HepG2 (cell line): ENCODE measurements around the gene DBN1. TPM values are rescaled to one million over a fixed set of nuclear protein-coding genes. Genes with fewer than 3 reads are reported as not detected.

Source experiments
- ATAC-seq: fragments of 200-7000 bp; cut with Tn5 transposase; 3 replicates; pipeline ENCODE4 v1.9.1; 2020; ENCODE audit warnings: mild to moderate bottlenecking, moderate library complexity
- BruUV-seq: library from RNA; stranded (reverse); fragments of 400-500 nt; replicated peaks from 2 replicates; lab custom pipeline; 2021; lab: Mats Ljungman, UMichigan
- CTCF ChIA-PET: fragments of 300-600 bp; formaldehyde crosslinking; extraction: SDS; loops from one replicate; lab custom pipeline; 2021; ENCODE audit warnings: low total read pairs, inconsistent platforms, low intra/inter-chr PET ratio; lab: Yijun Ruan, JAX
- POLR2A ChIA-PET: fragments of 350-600 bp; sonication (Branson Sonifier 250); formaldehyde crosslinking; loops from one replicate; lab custom pipeline; 2020; ENCODE audit warnings: antibody characterized with exemption, inconsistent platforms; lab: Yijun Ruan, JAX
- DNase-seq: peaks from one replicate; pipeline ENCODE4 v3.0.0-alpha.2; 2015; ENCODE audit warnings: low spot score
- FAIRE-seq: peaks from 3 replicates; lab custom pipeline; 2011; peaks lifted over from hg19 to GRCh38; lab: Jason Lieb, UNC
- H2AFZ ChIP-seq: one replicate; pipeline ENCODE4 v1.6.1; 2011; ENCODE audit warnings: low read length, inconsistent platforms
- H3K27ac ChIP-seq: fragments of 300-600 bp; 3 replicates; pipeline ENCODE4 v1.8.0; 2011; ENCODE audit warnings: mixed run types, mild to moderate bottlenecking, mixed read lengths, low read length, inconsistent platforms; ENCODE audit not compliant: insufficient read depth; ENCODE audit errors: extremely low read length
- H3K27me3 ChIP-seq, 2 experiments: fragments of 200-600 bp in 1 of 2; 2 replicates in 1 of 2; 3 replicates in 1 of 2; pipeline versions ENCODE4 v1.6.0 to v1.8.0; 2011; ENCODE audit warnings: low read length in 2 of 2, mild to moderate bottlenecking in 2 of 2, moderate library complexity in 2 of 2, inconsistent platforms in 1 of 2; ENCODE audit not compliant: insufficient read depth in 2 of 2, control insufficient read depth in 1 of 2
- H3K36me3 ChIP-seq, 2 experiments: fragments of 200-600 bp in 1 of 2; replicated peaks in 1 of 2; 2 replicates in 1 of 2; 3 replicates in 1 of 2; pipeline versions ENCODE4 v1.5.1 to v1.8.0; 2011; ENCODE audit warnings: low read length in 2 of 2, inconsistent platforms in 1 of 2; ENCODE audit not compliant: insufficient read depth in 2 of 2, control insufficient read depth in 1 of 2
- H3K4me1 ChIP-seq: 2 replicates; pipeline ENCODE4 v1.5.1; 2012; ENCODE audit warnings: low read length, inconsistent platforms; ENCODE audit not compliant: insufficient read depth
- H3K4me2 ChIP-seq: 2 replicates; pipeline ENCODE4 v1.6.0; 2011; ENCODE audit warnings: low read depth, low read length, inconsistent platforms
- H3K4me3 ChIP-seq, 3 experiments: fragments of 200-600 bp in 1 of 3; sonication (generic), shearing (Covaris generic) in 1 of 3; replicated peaks in 1 of 3; 2 replicates each; pipeline ENCODE4 v1.5.1; 2011 to 2016; ENCODE audit warnings: low read length in 3 of 3, inconsistent platforms in 2 of 3, low read depth in 2 of 3, mild to moderate bottlenecking in 2 of 3, control low read depth in 1 of 3, mixed read lengths in 1 of 3; ENCODE audit not compliant: insufficient read depth in 1 of 3
- H3K79me2 ChIP-seq: one replicate; pipeline ENCODE4 v1.6.1; 2011; ENCODE audit warnings: low read length, inconsistent platforms; ENCODE audit not compliant: insufficient read depth
- H3K9ac ChIP-seq: 2 replicates; pipeline ENCODE4 v1.6.0; 2011; ENCODE audit warnings: mild to moderate bottlenecking, low read depth, low read length, inconsistent platforms; ENCODE audit not compliant: insufficient read depth
- H3K9me3 ChIP-seq: 2 replicates; pipeline ENCODE4 v1.5.1; 2012; ENCODE audit warnings: mild to moderate bottlenecking, low read length
- H4K20me1 ChIP-seq: 2 replicates; pipeline ENCODE4 v1.6.0; 2011; ENCODE audit warnings: inconsistent platforms, mild to moderate bottlenecking, low read length, moderate library complexity; ENCODE audit not compliant: insufficient read depth
- PHF21A ChIP-seq: sonication (generic); formaldehyde crosslinking; IDR thresholded peaks from 2 replicates; pipeline ENCODE4 v1.5.0; 2020; ENCODE audit warnings: mild to moderate bottlenecking, missing genetic modification reagents
- SMC3 ChIP-seq: IDR thresholded peaks from 2 replicates; pipeline ENCODE4 v1.6.1; 2011; ENCODE audit warnings: low read length, improper control_type of control experiment
- XBP1 ChIP-seq: sonication (generic); formaldehyde crosslinking; IDR thresholded peaks from 2 replicates; pipeline ENCODE4 v1.5.0; 2020; ENCODE audit warnings: missing genetic modification reagents
- ZNF225 ChIP-seq: sonication (generic); formaldehyde crosslinking; IDR thresholded peaks from 2 replicates; pipeline ENCODE4 v1.4.0; 2020; ENCODE audit warnings: mild to moderate bottlenecking, missing genetic modification reagents
- ZNF34 ChIP-seq: sonication (generic); formaldehyde crosslinking; IDR thresholded peaks from 2 replicates; pipeline ENCODE4 v1.4.0; 2020; ENCODE audit warnings: mild to moderate bottlenecking, missing genetic modification reagents, borderline replicate concordance
- ZNF549 ChIP-seq: sonication (generic); formaldehyde crosslinking; IDR thresholded peaks from 2 replicates; pipeline ENCODE4 v1.5.0; 2020; ENCODE audit warnings: missing genetic modification reagents
- ZNF790 ChIP-seq: sonication (generic); formaldehyde crosslinking; IDR thresholded peaks from 2 replicates; pipeline ENCODE4 v1.8.0; 2022; ENCODE audit warnings: missing genetic modification reagents, mild to moderate bottlenecking, borderline replicate concordance
- ZSCAN31 ChIP-seq: sonication (generic); formaldehyde crosslinking; IDR thresholded peaks from 2 replicates; pipeline ENCODE4 v1.5.0; 2020; ENCODE audit warnings: low read depth, mild to moderate bottlenecking, missing genetic modification reagents
- WGBS: methylation state at CpG from one replicate; pipeline ENCODE4 v1.1.6; 2017; ENCODE audit warnings: low lambda C conversion rate; 5-methylcytosine and 5-hydroxymethylcytosine counted together
- in situ Hi-C: cut with HindIII; loops from 2 replicates; pipeline ENCODE4 v1.10.0; 2017; ENCODE audit warnings: low pct_unique_long_range_greater_than_20kb; ENCODE audit not compliant: extremely low pct_ligation_motif_present
- intact Hi-C: fragments of 100-400 bp; cut with micrococcal nuclease; formaldehyde crosslinking; loops from one replicate; pipeline ENCODE4 v1.10.0; 2022; ENCODE audit not compliant: unreplicated experiment
- polyA plus RNA-seq, 8 experiments: library from polyadenylated mRNA; depleted of rRNA in 3 of 8; stranded (reverse) in 7 of 8; unstranded in 1 of 8; fragments of >200 nt; fragmentation: Illumina TruSeq in 4 of 8; extraction: Trizol in 4 of 8; gene quantifications; 2 replicates each; pipeline versions ENCODE4 v1.2.1 to v1.2.3, GENCODE V29; 2011 to 2016; ENCODE audit warnings: low read depth in 4 of 8, missing spikeins in 1 of 8, mixed read lengths in 1 of 8; ENCODE audit not compliant: insufficient read depth in 1 of 8
- total RNA-seq, 5 experiments: library from RNA; depleted of rRNA; stranded (reverse); fragments of >200 nt; fragmentation: Illumina TruSeq; extraction: Trizol; gene quantifications; 2 replicates each; pipeline ENCODE4 v1.2.3, GENCODE V29; 2016; ENCODE audit warnings: low read depth in 1 of 5
- TF ChIP-seq, protein P1 (sequence below): IDR thresholded peaks from 2 replicates; pipeline ENCODE4 v1.6.1; 2016; ENCODE audit warnings: missing biosample characterization, missing genetic modification reagents, low read depth

The DBN1 gene
- total and polyA plus RNA-seq, 2 of the 13 experiments (the other 11 are each of a cell fraction or from before 2014, with no cell fraction given) = 27.0 to 37.3 TPM

DNA sequence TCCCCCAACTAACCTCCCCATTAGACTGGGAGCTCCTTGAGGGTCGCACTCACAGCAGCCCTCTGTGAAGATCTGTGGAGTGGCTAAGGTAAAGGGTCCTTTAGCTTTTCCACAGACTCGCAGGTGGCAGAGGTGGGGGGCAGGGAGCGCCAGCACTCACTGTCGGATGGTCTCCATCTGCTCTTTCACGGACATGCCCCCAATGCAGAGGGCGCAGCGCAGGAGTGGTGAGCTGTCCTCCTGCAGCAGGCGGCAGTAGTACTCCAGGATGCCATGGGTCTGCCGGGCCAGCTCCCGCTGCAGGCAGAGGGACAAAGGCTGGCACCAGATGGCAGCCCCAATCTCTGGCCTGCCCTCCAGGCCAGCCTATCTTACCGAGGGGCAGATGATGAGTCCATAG lies 41.1 kb upstream of the DBN1 start:
- ATAC-seq (no peak), FAIRE-seq (no peak), DNase-seq (no peak)
- intact Hi-C loops = no loop called here
- ChIA-PET CTCF (no interaction called here), POLR2A (no interaction called here)
- Histone ChIP-seq H3K9ac (no peak overlapping the region), H3K4me3 (no peak overlapping the region), H2AFZ (no peak overlapping the region), H3K4me1 (peaks cover 26% of the 10 kb centered on the region), H3K4me2 (no peak overlapping the region; the same call in 1 of the 2 replicates), H3K27ac (no peak overlapping the region), H4K20me1 (no peaks in the 10 kb centered on the region; the same call in 1 of the 2 replicates), H3K36me3 (peaks cover 31 to 59% of the 10 kb centered on the region in 2 experiments; a peak in 4 of 5 replicates), H3K9me3 (no peaks in the 10 kb centered on the region), H3K79me2 (peaks cover 15% of the 10 kb centered on the region), H3K27me3 (no peaks in the 10 kb centered on the region; a peak in 1 of 5 replicates)
- BruUV-seq = no TSS peak
- no peak for TF ChIP-seq PHF21A (CRISPR knock-in tag)
- TF ChIP-seq ZNF790 (CRISPR knock-in tag) = no peak
- 96% methylated on average over 8 of the region's 11 CpGs for WGBS
- in situ Hi-C loops = no loop called here

DNA sequence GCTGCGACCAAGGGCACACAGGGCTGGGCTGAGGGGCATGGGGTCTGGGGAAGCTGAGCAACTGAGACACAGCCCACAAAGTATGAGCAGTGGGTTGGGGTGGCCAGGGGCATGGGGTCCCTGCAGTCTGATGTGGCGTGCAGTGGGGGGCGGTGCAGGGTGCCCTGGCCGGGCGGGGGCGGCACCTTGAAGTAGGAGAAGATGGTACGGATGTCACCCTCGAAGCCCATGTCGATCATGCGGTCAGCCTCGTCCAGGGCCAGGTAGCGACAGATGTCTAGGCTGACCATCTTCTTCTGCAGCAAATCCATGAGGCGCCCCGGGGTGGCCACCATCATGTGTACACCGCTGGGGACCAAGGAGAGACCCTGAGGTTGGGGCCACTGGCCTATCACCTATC lies 40.1 kb upstream of the DBN1 start:
- peaks cover 17% of the 10 kb centered on the region for H3K4me1 ChIP-seq
- in situ Hi-C loops (no loop called here), intact Hi-C loops (no loop called here)
- TF ChIP-seq ZSCAN31 (no peak), XBP1 (CRISPR knock-in tag) (no peak), ZNF34 (CRISPR knock-in tag) (no peak), ZNF225 (CRISPR knock-in tag) (no peak), ZNF549 (no peak), SMC3 (no peak)
- TF ChIP-seq, protein P1, sequence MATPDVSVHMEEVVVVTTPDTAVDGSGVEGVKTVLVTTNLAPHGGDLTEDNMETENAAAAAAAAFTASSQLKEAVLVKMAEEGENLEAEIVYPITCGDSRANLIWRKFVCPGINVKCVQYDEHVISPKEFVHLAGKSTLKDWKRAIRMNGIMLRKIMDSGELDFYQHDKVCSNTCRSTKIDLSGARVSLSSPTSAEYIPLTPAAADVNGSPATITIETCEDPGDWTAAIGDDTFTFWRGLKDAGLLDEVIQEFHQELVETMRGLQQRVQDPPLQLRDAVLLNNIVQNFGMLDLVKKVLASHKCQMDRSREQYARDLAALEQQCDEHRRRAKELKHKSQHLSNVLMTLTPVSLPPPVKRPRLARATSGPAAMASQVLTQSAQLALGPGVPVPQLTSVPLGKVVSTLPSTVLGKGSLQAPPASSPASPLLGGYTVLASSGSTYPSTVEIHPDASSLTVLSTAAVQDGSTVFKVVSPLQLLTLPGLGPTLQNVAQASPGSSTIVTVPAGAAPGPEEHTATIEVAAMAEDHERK (CRISPR knock-in tag) = no peak
- TF ChIP-seq, all 625 proteins: peak for 0
- Histone ChIP-seq H3K4me3 (no peak overlapping the region), H3K27me3 (no peaks in the 10 kb centered on the region; a peak in 1 of 5 replicates), H3K27ac (no peak overlapping the region), H3K4me2 (no peak overlapping the region), H3K79me2 (peaks cover 15% of the 10 kb centered on the region), H4K20me1 (no peaks in the 10 kb centered on the region; the same call in 1 of the 2 replicates), H3K9me3 (no peaks in the 10 kb centered on the region), H3K36me3 (peaks cover 30 to 57% of the 10 kb centered on the region in 2 experiments; a peak in 4 of 5 replicates), H2AFZ (no peak overlapping the region), H3K9ac (no peak overlapping the region)
- no peak for ATAC-seq
- FAIRE-seq = no peak
- no peak for DNase-seq
- ChIA-PET CTCF (no interaction called here), POLR2A (no interaction called here)
- BruUV-seq = no TSS peak
- WGBS = 98% methylated on average over 12 of the region's 15 CpGs
